UCSD-AML1 (cell line): Measurements from ENCODE around the gene SLC45A1.

ENCODE experiments used
- DNase-seq: peaks from one replicate; lab custom pipeline; 2025; ENCODE audit not compliant: unreplicated experiment; lab: John Stamatoyannopoulos, UW

Gene SLC45A1

DNA sequence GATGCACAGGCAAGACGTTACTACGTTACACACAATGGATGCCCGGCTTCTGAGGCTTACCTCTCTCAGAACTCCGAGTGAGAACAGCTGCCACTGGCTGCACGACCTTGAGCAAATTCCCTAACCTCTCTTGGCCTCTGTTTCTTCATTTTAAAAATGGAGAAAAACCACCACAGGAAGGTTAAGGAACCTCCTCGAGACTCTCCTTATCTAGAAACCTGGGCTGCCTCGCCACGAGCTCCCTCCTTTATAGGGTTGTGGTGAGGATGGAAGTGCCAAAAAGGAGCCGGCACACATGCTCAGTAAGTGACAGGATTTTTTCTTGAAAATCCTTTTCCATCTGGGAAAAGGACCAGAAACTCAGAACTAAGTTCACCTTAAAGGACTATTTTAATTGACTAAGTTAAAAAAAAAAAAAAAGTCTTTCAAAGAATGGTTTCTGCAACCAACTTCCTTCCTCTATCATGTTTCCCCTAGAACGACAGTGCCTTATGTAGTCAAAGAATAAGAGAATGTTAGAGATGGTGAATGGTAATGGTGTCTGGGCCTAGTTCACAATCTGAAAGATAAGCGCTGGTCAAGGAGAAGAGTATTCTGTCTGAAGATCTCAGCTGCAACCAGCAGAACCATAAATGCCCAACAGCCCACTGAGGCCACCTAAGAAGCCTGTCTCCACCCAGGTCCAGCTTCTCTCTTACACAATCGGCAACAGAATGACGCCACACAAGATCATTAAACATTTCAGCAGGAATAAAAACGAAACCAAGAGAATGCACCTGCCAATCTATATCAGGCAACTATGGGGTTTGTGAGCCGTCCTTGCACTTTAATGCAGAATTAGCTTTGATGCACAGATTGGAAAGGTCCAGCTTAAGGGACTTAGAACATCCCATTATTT, 64.9 kb downstream of the SLC45A1 start:
- DNase-seq, result no peak

DNA sequence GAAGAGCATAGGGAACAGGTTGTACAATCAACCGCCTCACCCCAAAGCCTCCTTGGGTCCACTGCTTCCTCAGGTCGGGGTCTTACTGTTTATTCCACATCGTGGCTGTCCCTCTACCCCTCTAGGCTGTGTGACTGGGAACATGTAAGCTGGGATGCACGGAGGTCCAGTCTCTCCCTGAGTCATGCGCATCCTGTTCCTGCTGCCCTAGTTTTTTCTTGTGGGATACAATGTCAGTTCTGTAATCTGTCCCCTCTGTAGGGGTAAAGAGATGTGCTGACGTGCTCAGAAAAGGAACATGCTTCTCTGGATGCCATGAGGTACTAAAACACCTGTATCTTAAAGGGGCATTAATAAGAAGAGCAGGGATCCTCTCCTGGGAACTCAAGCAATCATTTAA, 66.2 kb downstream of the SLC45A1 start:
- DNase-seq, result no peak

DNA sequence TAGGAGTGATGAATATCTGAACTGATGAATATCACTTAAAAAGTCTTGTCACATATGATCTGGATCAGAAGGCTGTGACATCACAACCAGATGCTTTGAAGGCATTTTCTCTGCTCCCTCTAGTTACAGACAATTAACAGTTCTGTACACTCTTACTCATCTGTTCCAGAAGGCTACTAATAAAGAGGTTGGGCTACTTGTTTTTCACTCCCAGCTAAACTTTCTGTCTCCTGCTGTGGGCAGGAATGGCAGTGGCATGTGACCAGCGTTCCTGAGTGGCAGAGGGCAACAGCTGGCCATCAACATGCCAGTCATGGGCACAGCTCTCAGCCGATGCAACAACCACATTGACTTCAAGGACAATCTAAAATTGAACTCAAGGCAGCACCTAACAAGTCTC, 66.7 kb downstream of the SLC45A1 start:
- DNase-seq, result no peak

DNA sequence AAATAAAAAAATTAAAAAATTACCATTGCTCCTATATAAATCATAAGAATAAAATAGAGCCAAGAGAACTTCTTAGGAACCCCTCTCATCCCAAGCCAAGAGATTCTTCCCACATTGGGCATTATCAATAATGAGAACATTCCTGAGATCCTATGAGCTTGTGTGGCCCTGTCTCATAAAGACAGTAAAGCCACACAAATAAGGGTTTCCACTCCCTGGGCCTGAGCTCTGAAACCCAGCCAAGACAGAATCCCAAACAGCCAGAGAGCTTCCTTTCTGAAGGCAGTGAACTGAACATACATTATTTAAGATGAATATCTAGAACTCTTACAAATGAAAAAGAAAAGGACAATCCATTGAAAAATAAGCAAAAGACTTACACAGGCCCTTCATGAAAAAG, 68.3 kb downstream of the SLC45A1 start:
- no peak for DNase-seq

DNA sequence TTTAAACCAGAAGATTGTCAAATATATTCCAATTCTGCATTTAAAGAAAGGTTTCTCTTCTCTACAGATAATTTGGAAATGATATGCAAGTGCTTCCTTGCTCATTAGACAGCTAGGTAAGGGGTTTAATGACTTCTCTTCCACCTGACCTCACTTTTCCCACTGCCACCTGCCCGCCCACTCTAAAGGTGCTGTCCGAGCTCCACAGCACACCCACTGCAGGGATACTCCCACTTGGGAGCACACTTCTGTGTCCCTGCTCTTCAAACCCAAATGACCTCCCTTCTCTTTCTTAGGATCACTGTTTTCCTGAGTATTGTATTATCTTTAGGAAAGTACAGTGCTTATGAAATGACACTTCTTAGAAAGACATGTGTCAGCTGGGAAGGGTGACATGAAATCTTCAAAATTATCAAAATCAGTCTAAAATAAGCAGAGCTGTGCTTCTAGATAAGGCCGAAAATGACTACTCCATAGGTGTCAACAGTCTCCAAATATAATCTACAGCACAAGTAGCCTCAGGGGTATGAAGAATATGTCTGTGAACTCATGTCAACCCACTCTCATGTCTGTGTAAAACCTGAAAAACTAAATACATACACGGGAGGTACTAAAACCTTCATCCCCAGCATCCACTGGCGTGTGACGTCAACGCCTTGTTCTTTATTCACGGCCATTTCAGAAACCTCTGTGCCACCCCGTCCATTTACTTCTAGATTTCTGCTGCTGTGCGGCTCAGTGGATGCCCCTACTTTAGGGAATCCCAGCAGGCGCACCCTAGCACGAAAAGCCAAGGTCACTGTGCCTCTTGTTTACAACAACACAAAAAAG, 71.0 kb downstream of the SLC45A1 start:
- DNase-seq, result no peak

DNA sequence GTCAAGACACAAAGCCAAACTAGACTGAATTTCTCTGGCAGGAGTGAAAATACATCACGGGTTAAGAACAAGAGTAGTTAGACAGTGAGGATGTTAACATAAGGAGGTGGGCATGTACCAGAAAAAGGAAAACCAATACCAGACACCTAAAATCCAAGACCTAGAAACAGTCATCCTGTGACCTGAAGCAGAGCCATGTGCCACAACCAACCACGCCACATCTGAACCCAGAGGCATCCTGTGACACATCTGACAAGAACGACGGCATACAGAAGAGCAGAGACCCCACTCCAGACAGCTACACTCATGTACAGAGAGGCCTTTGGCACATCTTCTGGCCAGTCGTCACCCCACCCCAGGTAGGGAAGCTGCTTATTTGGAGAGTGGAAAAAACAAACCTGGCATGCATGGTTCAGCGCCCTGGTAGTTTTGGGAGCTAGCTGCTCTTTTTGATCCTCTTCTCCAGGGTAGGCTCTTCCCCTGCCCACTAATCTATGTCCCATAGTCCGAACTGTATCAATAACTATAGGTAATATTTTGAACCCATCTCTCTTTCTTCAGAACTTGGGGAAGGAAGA, 72.1 kb downstream of the SLC45A1 start:
- no peak for DNase-seq

DNA sequence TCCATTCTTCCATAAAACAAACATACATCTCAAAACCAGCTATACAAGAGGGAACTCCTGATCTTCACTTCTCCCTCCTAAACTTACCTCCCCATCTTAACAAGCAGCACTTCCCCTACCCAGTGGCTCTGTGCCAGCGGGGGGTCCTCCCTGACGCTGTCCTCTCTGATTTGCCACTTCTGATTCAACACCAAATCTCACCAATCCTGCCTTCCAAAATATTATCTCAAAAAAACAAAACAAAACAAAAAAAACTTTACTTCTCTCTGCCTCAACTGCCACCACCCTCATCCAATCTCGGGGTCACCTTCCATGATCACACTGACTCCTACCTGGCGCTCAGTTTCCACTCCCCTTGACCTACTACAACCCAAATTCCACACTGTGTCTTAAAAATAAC, 72.8 kb downstream of the SLC45A1 start:
- no peak for DNase-seq

DNA sequence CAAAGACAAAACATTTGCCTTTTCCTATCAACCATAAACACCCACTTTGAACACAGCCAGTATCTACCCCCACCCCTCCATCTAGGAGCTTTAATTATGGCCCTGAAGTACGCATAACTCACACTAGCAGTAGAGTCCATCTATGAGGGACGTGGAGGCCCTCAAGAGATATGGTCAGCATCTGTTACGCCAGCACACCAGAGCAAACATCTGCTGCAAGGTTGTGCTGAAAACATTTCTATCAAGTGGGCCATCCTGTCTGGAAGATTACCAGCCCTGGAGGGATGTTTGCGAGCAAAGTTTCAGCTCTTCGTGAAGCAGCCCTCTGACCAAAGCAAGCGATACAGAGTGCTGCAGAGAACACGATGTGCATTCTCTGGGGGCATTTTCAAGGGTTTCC, 74.6 kb downstream of the SLC45A1 start:
- DNase-seq, result no peak
